Transverse colon (tissue), 4 donors: ENCODE data around the gene CES4A. TPM values are rescaled to one million over a fixed set of nuclear protein-coding genes. Genes with fewer than 3 reads are reported as not detected.

Experiments
- DNase-seq: peaks from one replicate; pipeline ENCODE4 v3.0.0-alpha.2; 2019
- H3K27ac ChIP-seq, 4 donors: fragments of 200-600 bp; sonication (generic); 2 replicates each; pipeline ENCODE4 v1.5.1; 2016 to 2018; ENCODE audit warnings: inconsistent platforms in 4 of 4
- H3K27me3 ChIP-seq: fragments of 200-600 bp; sonication (generic); 2 replicates; pipeline ENCODE4 v1.5.1; 2017; ENCODE audit warnings: inconsistent platforms
- H3K36me3 ChIP-seq, 4 donors: fragments of 200-600 bp; sonication (generic); 2 replicates each; pipeline ENCODE4 v1.5.1; 2017 to 2019; ENCODE audit warnings: inconsistent platforms in 4 of 4
- H3K4me1 ChIP-seq, 4 donors: fragments of 200-600 bp; sonication (generic); 2 replicates each; pipeline ENCODE4 v1.5.1; 2017 to 2020; ENCODE audit warnings: inconsistent platforms in 4 of 4
- H3K4me3 ChIP-seq, 4 donors: fragments of 200-600 bp; sonication (generic); 1 replicate in 1 of 4; 2 replicates in 3 of 4; pipeline versions ENCODE4 v1.5.1 to v1.6.1; 2017 to 2019; ENCODE audit warnings: inconsistent platforms in 4 of 4
- H3K9me3 ChIP-seq, 2 donors: fragments of 200-600 bp; sonication (generic); 2 replicates each; pipeline ENCODE4 v1.5.1; 2017 to 2019; ENCODE audit warnings: inconsistent platforms in 2 of 2
- EP300 ChIP-seq: sonication (generic); formaldehyde crosslinking; IDR thresholded peaks from one replicate; pipeline ENCODE4 v1.6.1; 2017; ENCODE audit warnings: antibody characterized with exemption, low read depth
- POLR2A ChIP-seq: fragments of 450-650 bp; IDR thresholded peaks from one replicate; pipeline ENCODE4 v1.6.1; 2016; ENCODE audit warnings: antibody characterized with exemption, mild to moderate bottlenecking, moderate library complexity
- POLR2AphosphoS5 ChIP-seq, 3 donors: sonication (generic); formaldehyde crosslinking; IDR thresholded peaks; one replicate each; pipeline ENCODE4 v1.6.1; 2016; ENCODE audit warnings: antibody characterized with exemption in 3 of 3
- WGBS, 2 donors: methylation state at CpG; one replicate each; pipeline ENCODE4 v1.1.5; 2018; ENCODE audit warnings: low coverage in 1 of 2; 5-methylcytosine and 5-hydroxymethylcytosine counted together
- in situ Hi-C, 4 donors: fragments of 200-750 bp; cut with MboI; loops; one replicate each; pipeline versions ENCODE4 v1.15.0 to v1.15.1; 2017; ENCODE audit warnings: low sequenced_read_pairs in 3 of 4, low pct_ligation_motif_present in 1 of 4, low pct_unique_long_range_greater_than_20kb in 1 of 4
- intact Hi-C: fragments of 100-400 bp; cut with DNase I; formaldehyde crosslinking; loops from one replicate; pipeline ENCODE4 v1.15.1; 2023; ENCODE audit warnings: low total_unique reads
- total RNA-seq, 4 donors: library from RNA; depleted of rRNA; stranded (reverse); fragments of >200 nt; gene quantifications; one replicate each; pipeline ENCODE4 v1.1.0, GENCODE V29; 2016
- TF ChIP-seq, protein P1 (sequence below), 5 experiments: fragments of 200-600 bp in 3 of 5; fragments of 450-650 bp in 2 of 5; sonication (generic) in 3 of 5; IDR thresholded peaks; 1 replicate in 2 of 5; 2 replicates in 3 of 5; pipeline ENCODE4 v1.5.1; 2016 to 2017; ENCODE audit warnings: antibody characterized with exemption in 5 of 5, inconsistent platforms in 3 of 5, mild to moderate bottlenecking in 2 of 5, moderate library complexity in 1 of 5

CES4A gene
- total RNA-seq, 4 donors from 2014 or later, result 9.7 to 24.7 (median 15.7) TPM

DNA sequence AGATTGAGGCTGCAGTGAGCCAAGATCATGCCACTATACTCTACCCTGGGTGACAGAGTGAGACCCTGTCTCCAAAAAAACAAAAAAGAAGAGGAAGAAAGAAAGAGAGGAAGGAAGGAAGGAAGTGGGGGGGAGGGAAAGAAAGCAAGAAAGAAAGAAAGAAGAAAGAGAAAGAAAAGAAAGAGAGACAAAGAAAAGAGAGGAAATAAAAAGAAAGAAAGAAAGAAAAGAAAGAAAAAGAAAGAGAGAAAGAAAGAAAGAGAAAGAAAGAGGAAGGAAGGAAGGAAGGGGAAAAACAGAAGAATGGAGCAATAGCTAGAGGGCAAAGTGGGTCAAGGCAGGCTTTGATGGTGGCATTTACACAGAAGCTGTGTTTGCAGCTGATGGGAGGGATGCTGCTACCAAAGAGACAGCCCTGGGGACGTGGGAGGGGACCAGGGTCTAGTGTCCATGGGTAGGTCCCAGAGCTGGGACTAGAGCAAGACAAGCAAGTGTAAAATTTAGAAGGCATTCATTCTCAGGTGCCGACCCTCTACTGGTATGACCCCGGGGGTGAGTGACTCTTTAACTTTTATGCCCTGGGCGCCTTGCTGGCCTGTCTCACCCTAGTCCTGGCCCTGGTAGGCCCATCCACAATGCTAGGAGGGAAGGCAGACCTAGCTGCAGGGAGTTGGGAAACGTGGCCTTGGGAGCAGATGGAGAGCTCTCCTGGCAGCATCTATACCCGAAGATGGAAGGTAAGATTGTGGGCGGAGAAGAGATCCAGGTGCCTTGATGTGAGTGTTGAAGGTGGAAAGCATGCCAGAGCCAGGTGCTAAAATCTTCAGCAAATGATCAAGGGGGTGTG is 29.3 kb upstream of the CES4A start:
- H3K27me3 ChIP-seq, result no peaks in the 10 kb centered on the region
- DNase-seq, result no peak
- peaks cover 0 to 71% (median 43%) of the 10 kb centered on the region in 4 donors for H3K4me1 ChIP-seq
- no peaks in the 10 kb centered on the region for H3K9me3 ChIP-seq
- no peaks in the 10 kb centered on the region for H3K36me3 ChIP-seq
- WGBS, 2 donors, result 61 to 78% methylated on average over 5 to 7 of the region's 7 CpGs
- no peak overlapping the region for H3K4me3 ChIP-seq
- intact Hi-C loops, result no loop called here
- in situ Hi-C loops, result loop anchor here in 2 of 4 donors (25.0 kb wide), 2 partner anchors 203 to 428 kb away; partner anchors contain the start of genes B3GNT9 (in 1 of the 2), FBXL8 (in 1 of the 2), HSF4 (in 1 of the 2) and NOL3 (in 1 of the 2)
- peak overlapping the region; percentile 2 to 88 (median 66) for H3K27ac ChIP-seq
- no peak for TF ChIP-seq EP300
- no peak for TF ChIP-seq POLR2A
- TF ChIP-seq, protein P1, sequence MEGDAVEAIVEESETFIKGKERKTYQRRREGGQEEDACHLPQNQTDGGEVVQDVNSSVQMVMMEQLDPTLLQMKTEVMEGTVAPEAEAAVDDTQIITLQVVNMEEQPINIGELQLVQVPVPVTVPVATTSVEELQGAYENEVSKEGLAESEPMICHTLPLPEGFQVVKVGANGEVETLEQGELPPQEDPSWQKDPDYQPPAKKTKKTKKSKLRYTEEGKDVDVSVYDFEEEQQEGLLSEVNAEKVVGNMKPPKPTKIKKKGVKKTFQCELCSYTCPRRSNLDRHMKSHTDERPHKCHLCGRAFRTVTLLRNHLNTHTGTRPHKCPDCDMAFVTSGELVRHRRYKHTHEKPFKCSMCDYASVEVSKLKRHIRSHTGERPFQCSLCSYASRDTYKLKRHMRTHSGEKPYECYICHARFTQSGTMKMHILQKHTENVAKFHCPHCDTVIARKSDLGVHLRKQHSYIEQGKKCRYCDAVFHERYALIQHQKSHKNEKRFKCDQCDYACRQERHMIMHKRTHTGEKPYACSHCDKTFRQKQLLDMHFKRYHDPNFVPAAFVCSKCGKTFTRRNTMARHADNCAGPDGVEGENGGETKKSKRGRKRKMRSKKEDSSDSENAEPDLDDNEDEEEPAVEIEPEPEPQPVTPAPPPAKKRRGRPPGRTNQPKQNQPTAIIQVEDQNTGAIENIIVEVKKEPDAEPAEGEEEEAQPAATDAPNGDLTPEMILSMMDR (IDR thresholded peaks at IDR 0.05), result no peak
- TF ChIP-seq POLR2AphosphoS5 (IDR thresholded peaks at IDR 0.05), result no peak

DNA sequence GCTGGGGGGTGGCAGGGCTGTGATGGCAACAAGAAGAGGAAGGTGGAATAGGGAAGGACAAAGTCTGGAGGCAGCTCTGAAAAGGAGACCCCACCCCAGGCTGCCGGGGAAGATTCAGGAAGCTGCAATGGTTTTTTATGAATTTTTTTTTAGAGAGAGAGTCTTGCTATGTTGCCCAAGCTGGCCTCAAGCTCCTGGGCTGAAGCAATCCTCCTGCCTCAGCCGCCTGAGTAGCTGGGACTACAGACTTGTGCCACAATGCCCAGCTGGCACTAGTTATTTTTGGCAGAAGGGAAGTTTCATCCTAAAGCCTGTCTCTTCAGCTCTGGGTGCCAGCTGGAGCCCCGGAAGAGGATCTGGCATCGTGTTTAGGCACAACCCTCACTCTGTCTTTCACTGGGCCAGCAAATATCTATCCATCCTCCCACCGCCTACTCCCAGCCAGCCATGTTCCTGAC is 28.7 kb upstream of the CES4A start:
- Histone ChIP-seq H3K27ac (peak overlapping the region; percentile 52 to 88 (median 82)), H3K27me3 (no peaks in the 10 kb centered on the region), H3K4me1 (peaks cover 0 to 66% (median 41%) of the 10 kb centered on the region in 4 donors), H3K36me3 (no peaks in the 10 kb centered on the region), H3K9me3 (no peaks in the 10 kb centered on the region), H3K4me3 (no peak overlapping the region)
- in situ Hi-C loops, result loop anchor here in 2 of 4 donors (25.0 kb wide), 2 partner anchors 203 to 428 kb away; partner anchors contain the start of genes B3GNT9 (in 1 of the 2), FBXL8 (in 1 of the 2), HSF4 (in 1 of the 2) and NOL3 (in 1 of the 2)
- intact Hi-C loops, result no loop called here
- WGBS, 2 donors, result 30 to 51% methylated on average over 2 to 5 of the region's 5 CpGs
- TF ChIP-seq, protein P1 (IDR thresholded peaks at IDR 0.05), result no peak
- TF ChIP-seq POLR2A (no peak), POLR2AphosphoS5 (IDR thresholded peaks at IDR 0.05) (no peak), EP300 (no peak)
- DNase-seq, result no peak

DNA sequence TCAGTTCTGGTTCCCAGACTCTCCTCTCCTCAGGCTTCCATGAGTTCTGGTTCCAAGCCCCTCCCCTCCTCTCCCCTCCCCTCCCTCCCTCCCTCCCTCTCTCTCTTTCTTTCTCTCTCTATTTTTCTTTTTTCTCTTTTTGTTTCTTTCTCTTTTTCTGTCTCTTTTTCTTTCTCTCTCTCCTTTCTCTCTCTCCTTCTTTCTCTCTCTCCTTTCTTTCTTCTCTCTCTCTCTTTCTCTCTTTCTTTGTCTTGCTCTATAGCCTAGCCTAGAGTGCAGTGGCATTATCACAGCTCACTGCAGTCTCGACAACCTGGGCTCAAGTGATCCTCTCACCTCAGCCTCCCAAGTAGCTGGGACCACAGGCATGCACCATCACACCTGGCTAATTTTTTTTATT is 28.1 kb upstream of the CES4A start:
- intact Hi-C loops (no loop called here), in situ Hi-C loops (loop anchor here in 2 of 4 donors (25.0 kb wide), 2 partner anchors 202 to 427 kb away; partner anchors contain the start of genes B3GNT9 (in 1 of the 2), FBXL8 (in 1 of the 2), HSF4 (in 1 of the 2) and NOL3 (in 1 of the 2))
- H3K9me3 ChIP-seq, result no peaks in the 10 kb centered on the region
- WGBS, 2 donors, result 85 to 89% methylated on average over 1 of the region's 1 CpG
- no peak for DNase-seq
- no peak for TF ChIP-seq EP300
- TF ChIP-seq POLR2A, result no peak
- TF ChIP-seq, protein P1 (IDR thresholded peaks at IDR 0.05), result no peak
- no peak for TF ChIP-seq POLR2AphosphoS5 (IDR thresholded peaks at IDR 0.05)
- no peaks in the 10 kb centered on the region for H3K36me3 ChIP-seq
- no peak overlapping the region for H3K4me3 ChIP-seq
- peak overlapping the region; percentile 52 to 88 (median 82) for H3K27ac ChIP-seq
- H3K4me1 ChIP-seq, result peaks cover 0 to 60% (median 37%) of the 10 kb centered on the region in 4 donors
- no peaks in the 10 kb centered on the region for H3K27me3 ChIP-seq
